Fibroblast of pulmonary artery (primary cell): ENCODE measurements around the gene GGTA1.
A peak's percentile ranks its signal among the peaks of the same experiment; 100 is the strongest.
"Not testable (repeated sequence)": the region's sequence is repeated elsewhere in the genome, so short reads cannot be mapped to it uniquely, and the experiment has no call there.

Source experiments
- DNase-seq: peaks from one replicate; pipeline ENCODE4 v3.0.0-alpha.2; 2010; ENCODE audit warnings: low read depth
- H3K4me3 ChIP-seq: replicated peaks from 2 replicates; pipeline ENCODE4 v1.5.1; 2011; ENCODE audit warnings: low read depth, mild to moderate bottlenecking, control low read depth, low read length, moderate library complexity
- CTCF ChIP-seq: IDR thresholded peaks from 2 replicates; pipeline ENCODE4 v1.5.1; 2011; ENCODE audit warnings: mild to moderate bottlenecking, control low read depth, low read length, inconsistent platforms; ENCODE audit errors: missing control alignments

Gene GGTA1

GRCh38 chr9:121463026-121463807 lies 36.4 kb downstream of the GGTA1 start:
- H3K4me3 ChIP-seq, result no peak overlapping the region
- peak; percentile 80 for TF ChIP-seq CTCF
- DNase-seq, result peak; percentile 46

GRCh38 chr9:121459513-121459912 lies 40.1 kb downstream of the GGTA1 start:
- DNase-seq, result no peak
- no peak for TF ChIP-seq CTCF
- no peak overlapping the region for H3K4me3 ChIP-seq

GRCh38 chr9:121458449-121458848 lies 41.2 kb downstream of the GGTA1 start:
- not testable (repeated sequence) for DNase-seq, H3K4me3 ChIP-seq

GRCh38 chr9:121455527-121456239 lies 44.0 kb downstream of the GGTA1 start:
- no peak for TF ChIP-seq CTCF
- no peak overlapping the region for H3K4me3 ChIP-seq
- DNase-seq, result no peak

- no peak overlapping the region for H3K4me3 ChIP-seq
- no peak for TF ChIP-seq CTCF
- no peak for DNase-seq
These were observed 44.7 kb downstream of the GGTA1 start for GRCh38 chr9:121454972-121455371.

- TF ChIP-seq CTCF, result no peak
- no peak overlapping the region for H3K4me3 ChIP-seq
- DNase-seq, result peak; percentile 50
These were observed 46.3 kb downstream of the GGTA1 start for GRCh38 chr9:121453232-121453892.

GRCh38 chr9:121452085-121452484 lies 47.6 kb downstream of the GGTA1 start:
- DNase-seq, result no peak
- no peak for TF ChIP-seq CTCF
- no peak overlapping the region for H3K4me3 ChIP-seq
